H7 (cell line): ENCODE measurements around the gene TRIO. TPM values are rescaled to one million over a fixed set of nuclear protein-coding genes. Genes with fewer than 3 reads are reported as not detected.

Experiments
- DNase-seq: peaks from one replicate; pipeline ENCODE4 v3.0.0; 2012
- H3K27me3 ChIP-seq: 2 replicates; pipeline ENCODE4 v1.6.0; 2011; ENCODE audit warnings: mild to moderate bottlenecking, low read length; ENCODE audit not compliant: control insufficient read depth, insufficient read depth
- H3K36me3 ChIP-seq: replicated peaks from 2 replicates; pipeline ENCODE4 v1.5.1; 2011; ENCODE audit warnings: low read length; ENCODE audit not compliant: control insufficient read depth, insufficient read depth
- H3K4me3 ChIP-seq: 2 replicates; pipeline ENCODE4 v1.5.1; 2011; ENCODE audit warnings: low read depth, mild to moderate bottlenecking, control low read depth, low read length, moderate library complexity; ENCODE audit not compliant: insufficient read depth
- total RNA-seq: library from RNA; depleted of rRNA; stranded (reverse); fragments of >200 nt; shearing (Covaris generic); gene quantifications from 2 replicates; pipeline ENCODE4 v1.2.3, GENCODE V29; 2014

Gene TRIO
- total RNA-seq, 1 experiment from 2014 or later, result 39.7 TPM

- H3K36me3 ChIP-seq, result peaks cover 9% of the 10 kb centered on the region
- no peak for DNase-seq
- H3K4me3 ChIP-seq, result no peak overlapping the region
- H3K27me3 ChIP-seq, result no peaks in the 10 kb centered on the region
These were observed 268.1 kb downstream of the TRIO start for GRCh38 chr5:14411216-14411615.

GRCh38 chr5:14413331-14413750 lies 270.2 kb downstream of the TRIO start:
- Histone ChIP-seq H3K4me3 (no peak overlapping the region), H3K36me3 (no peaks in the 10 kb centered on the region; the same call in none of the 2 replicates), H3K27me3 (no peaks in the 10 kb centered on the region)
- DNase-seq, result no peak

GRCh38 chr5:14414007-14414406 lies 270.9 kb downstream of the TRIO start:
- no peak for DNase-seq
- no peaks in the 10 kb centered on the region; the same call in none of the 2 replicates for H3K36me3 ChIP-seq
- H3K27me3 ChIP-seq, result no peaks in the 10 kb centered on the region
- no peak overlapping the region for H3K4me3 ChIP-seq

- H3K27me3 ChIP-seq, result no peaks in the 10 kb centered on the region
- H3K36me3 ChIP-seq, result no peaks in the 10 kb centered on the region; the same call in none of the 2 replicates
- no peak overlapping the region for H3K4me3 ChIP-seq
- no peak for DNase-seq
These were observed 271.5 kb downstream of the TRIO start for GRCh38 chr5:14414656-14415023.

GRCh38 chr5:14415024-14415697 lies 272.0 kb downstream of the TRIO start:
- no peak overlapping the region for H3K4me3 ChIP-seq

GRCh38 chr5:14415698-14416074 lies 272.5 kb downstream of the TRIO start:
- peaks cover 5% of the 10 kb centered on the region for H3K36me3 ChIP-seq
- no peak for DNase-seq

More at GRCh38 chr5:14415024-14415697, 272.0 kb downstream of the TRIO start:
- no peaks in the 10 kb centered on the region for H3K27me3 ChIP-seq
- DNase-seq, result no peak
- peaks cover 3% of the 10 kb centered on the region for H3K36me3 ChIP-seq

GRCh38 chr5:14416621-14417275 lies 273.6 kb downstream of the TRIO start:
- peaks cover 7% of the 10 kb centered on the region for H3K36me3 ChIP-seq
- H3K27me3 ChIP-seq, result no peaks in the 10 kb centered on the region
- H3K4me3 ChIP-seq, result no peak overlapping the region
- DNase-seq, result peak; percentile 47

More at GRCh38 chr5:14415698-14416074, 272.5 kb downstream of the TRIO start:
- Histone ChIP-seq H3K27me3 (no peaks in the 10 kb centered on the region), H3K4me3 (no peak overlapping the region)

GRCh38 chr5:14417276-14417730 lies 274.2 kb downstream of the TRIO start:
- Histone ChIP-seq H3K36me3 (peaks cover 9% of the 10 kb centered on the region), H3K27me3 (no peaks in the 10 kb centered on the region), H3K4me3 (no peak overlapping the region)
- DNase-seq, result peak; percentile 63

- H3K4me3 ChIP-seq, result no peak overlapping the region
- peak; percentile 48 for DNase-seq
- H3K36me3 ChIP-seq, result peaks cover 9% of the 10 kb centered on the region
- no peaks in the 10 kb centered on the region for H3K27me3 ChIP-seq
These were observed 274.9 kb downstream of the TRIO start for GRCh38 chr5:14417792-14418765.

GRCh38 chr5:14419686-14420085 lies 276.5 kb downstream of the TRIO start:
- no peak overlapping the region for H3K4me3 ChIP-seq
- H3K27me3 ChIP-seq, result no peaks in the 10 kb centered on the region
- H3K36me3 ChIP-seq, result peaks cover 9% of the 10 kb centered on the region
- no peak for DNase-seq

- no peaks in the 10 kb centered on the region for H3K27me3 ChIP-seq
- peaks cover 9% of the 10 kb centered on the region for H3K36me3 ChIP-seq
- no peak overlapping the region for H3K4me3 ChIP-seq
- no peak for DNase-seq
These were observed 277.1 kb downstream of the TRIO start for GRCh38 chr5:14420101-14420811.

GRCh38 chr5:14421851-14422250 lies 278.7 kb downstream of the TRIO start:
- H3K36me3 ChIP-seq, result peaks cover 9% of the 10 kb centered on the region
- H3K4me3 ChIP-seq, result no peak overlapping the region
- no peaks in the 10 kb centered on the region for H3K27me3 ChIP-seq
- DNase-seq, result no peak

GRCh38 chr5:14424011-14424685 lies 281.0 kb downstream of the TRIO start:
- DNase-seq, result no peak
- Histone ChIP-seq H3K27me3 (no peaks in the 10 kb centered on the region), H3K36me3 (peaks cover 10% of the 10 kb centered on the region), H3K4me3 (no peak overlapping the region)
